ENCODE measurements around the gene SH3GL1.

The SH3GL1 gene

GRCh38 chr19:4402171-4403004 is 2.0 kb upstream of the SH3GL1 start, which contains the start of gene CHAF1A:
CHAF1A (plus strand) TSS chr19:4402640; CDS start chr19:4402763, 123 bp downstream.
- peak; percentile 99 for DNase-seq (ENCODE audit: insufficient read length, low spot score)
- peak; percentile 82 for FAIRE-seq

GRCh38 chr19:4401769-4402170 is 1.4 kb upstream of the SH3GL1 start:
- no peak for FAIRE-seq
- no peak for DNase-seq (ENCODE audit: insufficient read length, low spot score)

- FAIRE-seq (no peak), DNase-seq (ENCODE audit: insufficient read length, low spot score) (no peak)
These were observed 574 bp downstream of the SH3GL1 start for GRCh38 chr19:4399812-4400134.

- DNase-seq (ENCODE audit: insufficient read length, low spot score) (no peak), FAIRE-seq (no peak)
These were observed 3.2 kb downstream of the SH3GL1 start for GRCh38 chr19:4396949-4397783.

GRCh38 chr19:4393947-4394590 is 6.3 kb downstream of the SH3GL1 start:
- FAIRE-seq (no peak), DNase-seq (ENCODE audit: insufficient read length, low spot score) (no peak)

- DNase-seq (ENCODE audit: insufficient read length, low spot score) = no peak
- FAIRE-seq = no peak
These were observed 8.5 kb downstream of the SH3GL1 start for GRCh38 chr19:4391701-4392483.

GRCh38 chr19:4391306-4391693 is 9.0 kb downstream of the SH3GL1 start:
- no peak for FAIRE-seq
- DNase-seq (ENCODE audit: insufficient read length, low spot score) = no peak

- no peak for DNase-seq (ENCODE audit: insufficient read length, low spot score)
- no peak for FAIRE-seq
These were observed 9.6 kb downstream of the SH3GL1 start for GRCh38 chr19:4390567-4391305.

GRCh38 chr19:4390017-4390566 is 10.3 kb downstream of the SH3GL1 start:
- no peak for FAIRE-seq

GRCh38 chr19:4389511-4390016 is 10.8 kb downstream of the SH3GL1 start:
- no peak for FAIRE-seq
- DNase-seq (ENCODE audit: insufficient read length, low spot score) = no peak

More at GRCh38 chr19:4390017-4390566, 10.3 kb downstream of the SH3GL1 start:
- no peak for DNase-seq (ENCODE audit: insufficient read length, low spot score)

- DNase-seq (ENCODE audit: insufficient read length, low spot score) (no peak), FAIRE-seq (no peak)
These were observed 11.3 kb downstream of the SH3GL1 start for GRCh38 chr19:4389064-4389375.

- DNase-seq (ENCODE audit: insufficient read length, low spot score) = no peak
- FAIRE-seq = no peak
These were observed 11.8 kb downstream of the SH3GL1 start for GRCh38 chr19:4388337-4389063.

- DNase-seq (ENCODE audit: insufficient read length, low spot score) (no peak), FAIRE-seq (no peak)
These were observed 14.1 kb downstream of the SH3GL1 start for GRCh38 chr19:4386041-4386782.

GRCh38 chr19:4385291-4386040 is 14.9 kb downstream of the SH3GL1 start:
- FAIRE-seq (no peak), DNase-seq (ENCODE audit: insufficient read length, low spot score) (no peak)

GRCh38 chr19:4380254-4380727 is 20.1 kb downstream of the SH3GL1 start:
- FAIRE-seq (no peak), DNase-seq (ENCODE audit: insufficient read length, low spot score) (no peak)

GRCh38 chr19:4379383-4380253 is 20.7 kb downstream of the SH3GL1 start:
- DNase-seq (ENCODE audit: insufficient read length, low spot score) = no peak
- FAIRE-seq = no peak

All from HTR-8/SVneo (cell line).